ENCODE measurements around the gene CNOT3.
"Not testable (repeated sequence)": the region's sequence is repeated elsewhere in the genome, so short reads cannot be mapped to it uniquely, and the experiment has no call there.

CNOT3 gene

GRCh38 chr19:54152267-54152666 lies 14.7 kb downstream of the CNOT3 start:
- no peak for DNase-seq

GRCh38 chr19:54152878-54153524 lies 15.4 kb downstream of the CNOT3 start:
- DNase-seq: no peak

DNA sequence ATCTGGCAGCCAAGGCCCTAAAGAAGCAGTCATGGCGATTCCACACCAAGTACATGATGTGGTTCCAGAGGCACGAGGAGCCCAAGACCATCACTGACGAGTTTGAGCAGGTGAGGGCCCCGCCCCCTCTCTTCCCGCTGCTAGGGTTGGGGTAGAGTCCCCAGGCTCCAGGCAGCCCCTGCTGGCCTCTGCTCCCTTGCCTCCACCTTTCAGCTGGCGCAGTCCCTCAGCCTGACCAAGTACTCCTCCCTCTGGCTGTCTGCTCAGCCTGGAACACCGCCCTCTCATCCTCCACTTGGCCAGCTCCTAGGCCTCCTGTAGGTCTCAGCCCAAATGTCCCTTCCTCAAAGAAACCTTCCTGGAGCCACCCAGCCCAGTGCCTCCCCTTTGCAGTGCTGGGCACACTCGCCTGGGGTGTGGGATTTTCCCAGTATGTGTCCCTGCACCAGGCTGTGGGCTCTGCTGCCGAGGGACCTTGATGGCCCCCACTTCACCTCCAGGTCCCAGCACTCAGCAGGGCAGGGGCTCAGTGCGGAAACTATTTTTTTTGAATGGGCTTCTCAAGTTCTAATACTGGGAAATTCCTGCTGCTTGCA lies 16.3 kb downstream of the CNOT3 start:
- DNase-seq: no peak

- DNase-seq: no peak
Observed at GRCh38 chr19:54154603-54155345, 17.2 kb downstream of the CNOT3 start.

DNA sequence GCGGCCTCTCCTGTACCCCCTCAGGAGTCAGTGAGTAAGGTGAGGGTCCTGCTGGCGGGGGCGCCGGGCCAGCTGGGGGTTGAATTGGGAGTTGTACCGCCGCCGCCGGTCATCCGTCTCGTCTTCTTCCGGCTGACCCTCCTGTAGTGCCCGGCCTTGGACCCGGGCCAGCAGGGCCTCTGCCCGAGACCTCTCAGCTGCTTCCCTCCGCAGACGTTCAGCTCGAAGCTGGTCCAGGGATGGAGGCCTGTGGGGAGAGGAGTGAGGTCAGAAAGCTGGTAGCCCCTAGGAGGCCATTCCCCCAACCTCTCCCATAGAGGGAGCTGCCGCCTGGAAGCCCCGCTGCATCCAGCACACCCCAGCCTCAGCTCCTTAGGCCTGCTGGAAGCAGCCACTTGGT lies 18.1 kb downstream of the CNOT3 start:
- no peak for DNase-seq

DNA sequence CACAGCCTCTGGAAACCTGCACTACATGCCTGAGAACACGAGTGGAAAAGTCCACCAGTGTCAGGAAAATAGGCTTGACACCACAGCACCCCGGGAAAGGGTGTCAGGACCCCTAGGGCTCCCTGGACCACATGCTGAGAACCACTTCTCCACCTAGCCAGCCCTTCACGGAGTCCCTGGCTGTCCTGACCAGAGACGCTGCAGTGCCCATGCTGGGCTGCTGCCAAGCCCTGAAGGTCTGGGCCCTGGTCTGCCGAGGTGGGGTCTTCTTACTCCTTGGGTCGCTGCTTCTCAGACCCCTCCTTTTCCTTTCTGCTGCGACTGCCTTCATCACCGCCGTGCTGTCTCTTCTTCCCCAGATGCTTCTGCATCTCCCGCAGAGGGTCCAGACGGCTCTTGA lies 18.9 kb downstream of the CNOT3 start:
- no peak for DNase-seq

- no peak for DNase-seq
Observed at GRCh38 chr19:54156953-54157352, 19.4 kb downstream of the CNOT3 start.

DNA sequence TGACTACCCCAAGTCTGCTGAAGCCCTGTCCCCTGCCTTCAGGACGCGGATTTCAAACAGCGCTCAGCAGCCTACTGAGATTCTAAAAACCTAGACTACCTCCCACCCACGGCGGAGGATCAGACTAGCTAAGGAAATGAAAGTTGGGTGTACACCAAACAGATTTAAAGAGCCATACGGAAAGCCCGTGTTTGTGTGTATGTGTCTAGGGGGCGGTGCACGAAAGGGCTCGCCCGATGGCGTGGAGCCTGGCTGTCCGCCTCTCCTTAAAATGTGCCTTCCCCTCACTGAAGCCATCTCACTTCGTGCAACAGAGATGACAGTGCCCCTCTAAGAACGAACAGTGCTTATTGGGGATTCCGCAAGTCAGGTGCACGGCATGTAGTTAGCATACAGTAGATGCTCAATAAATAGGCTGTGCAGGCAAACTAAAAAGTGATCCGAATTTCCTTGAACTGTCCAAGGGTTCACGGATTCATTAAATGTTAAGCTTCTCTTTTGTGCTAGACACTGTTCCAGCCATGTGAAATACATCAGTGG lies 21.3 kb downstream of the CNOT3 start:
- DNase-seq: no peak

- DNase-seq: peak; percentile 100
Observed at GRCh38 chr19:54159352-54160181, 22.0 kb downstream of the CNOT3 start, which contains the start of gene LENG1. Gene LENG1 (minus strand): TSS chr19:54159721. CDS start chr19:54159695, 26 bp downstream.

DNA sequence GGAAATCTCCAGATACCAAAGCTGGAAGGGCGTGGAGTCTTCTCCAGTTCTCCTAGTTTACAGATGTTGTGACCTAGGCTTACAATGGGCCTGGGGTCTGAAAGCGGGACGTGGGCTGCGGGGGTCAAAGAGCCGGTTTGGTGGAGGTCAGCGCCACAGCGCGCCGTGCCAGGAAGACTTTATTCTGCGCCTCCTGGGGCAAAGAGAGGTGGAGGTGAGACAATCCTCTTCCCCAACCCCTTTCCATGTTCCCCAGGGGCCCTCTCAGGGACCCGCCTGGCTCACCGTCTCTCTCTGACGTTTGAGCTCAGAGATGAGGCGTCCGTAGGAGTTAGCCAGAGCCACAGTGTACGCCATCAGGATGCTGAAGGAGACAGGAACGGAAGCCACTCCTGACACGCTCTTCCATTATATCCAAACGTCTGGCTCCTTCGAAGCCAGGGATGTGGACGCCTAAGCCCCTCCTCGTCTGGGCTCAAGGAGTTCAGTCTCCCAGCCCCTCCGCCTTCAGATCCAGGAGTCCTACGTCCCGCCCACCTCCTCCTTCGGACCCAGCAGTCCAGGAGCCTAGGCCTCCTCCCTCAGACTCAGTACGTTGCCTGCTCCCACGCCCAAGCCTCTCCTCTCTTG lies 22.7 kb downstream of the CNOT3 start:
- DNase-seq: no peak

DNA sequence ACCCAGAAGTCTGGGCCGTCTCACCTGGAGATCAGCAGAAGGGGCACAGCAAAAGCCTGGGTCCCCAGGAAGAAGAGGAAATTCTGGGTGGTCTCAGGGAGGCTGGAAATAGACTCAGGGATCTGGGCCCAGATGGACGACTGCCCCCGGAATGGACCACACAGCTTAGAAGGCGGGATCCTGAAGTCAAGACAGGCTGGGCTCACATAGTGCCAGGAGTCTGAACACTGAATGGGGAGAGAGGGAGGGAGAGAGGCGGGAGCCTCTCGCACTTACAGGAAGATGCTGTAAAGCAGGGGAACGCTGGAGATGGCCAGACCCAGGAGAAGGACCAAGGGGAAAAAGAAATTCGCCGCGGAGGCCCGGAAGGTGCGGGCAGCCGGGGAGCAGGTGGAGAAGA lies 23.3 kb downstream of the CNOT3 start:
- no peak for DNase-seq

- DNase-seq: no peak
Observed at GRCh38 chr19:54162241-54162805, 24.8 kb downstream of the CNOT3 start.

GRCh38 chr19:54162884-54163283 lies 25.3 kb downstream of the CNOT3 start:
- DNase-seq: no peak

DNA sequence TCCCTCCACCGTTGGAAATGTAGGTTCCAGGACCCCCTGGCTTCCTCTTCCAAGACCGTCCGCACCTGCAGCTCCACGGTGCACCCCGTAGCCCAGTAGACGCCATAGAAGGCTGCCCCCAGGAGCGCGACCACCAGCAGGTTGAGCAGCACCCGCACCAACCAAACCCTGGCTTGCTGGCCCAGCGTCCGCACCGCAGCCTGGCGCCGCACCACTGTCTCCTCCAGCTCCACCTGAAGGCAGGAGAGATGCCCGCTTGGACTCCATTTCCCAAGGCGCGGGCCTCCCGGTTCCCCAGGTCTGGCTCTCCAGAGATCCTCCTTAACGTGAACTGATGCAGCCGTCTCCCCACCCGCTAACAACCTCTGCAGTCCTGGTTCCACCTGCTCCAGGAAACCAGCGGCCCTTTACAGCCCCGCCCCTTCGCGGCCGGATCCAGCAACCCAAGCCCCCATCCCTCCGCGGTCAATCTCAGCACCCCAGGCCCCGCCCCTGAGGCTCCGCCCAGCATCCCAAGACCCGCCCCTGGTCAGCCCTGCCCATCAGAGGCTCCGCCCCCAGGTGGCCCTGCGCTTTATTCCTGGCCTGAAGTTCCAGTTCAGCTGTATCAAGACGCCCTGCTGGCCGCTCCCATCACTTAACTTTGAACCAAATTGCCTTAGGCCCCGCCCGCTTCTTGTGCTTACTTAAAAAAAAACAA lies 27.0 kb downstream of the CNOT3 start:
- DNase-seq: no peak

GRCh38 chr19:54165222-54165621 lies 27.7 kb downstream of the CNOT3 start:
- DNase-seq: no peak

- DNase-seq: peak; percentile 84
Observed at GRCh38 chr19:54168174-54168917, 30.8 kb downstream of the CNOT3 start.

- DNase-seq: no peak
Observed at GRCh38 chr19:54169149-54169740, 31.7 kb downstream of the CNOT3 start.

- DNase-seq: not testable (repeated sequence)
Observed at GRCh38 chr19:54171736-54172431, 34.3 kb downstream of the CNOT3 start.

Data from amniotic stem cell (primary cell).